ENCODE measurements around the gene RAF1. TPM values are rescaled to one million over a fixed set of nuclear protein-coding genes. Genes with fewer than 3 reads are reported as not detected.
A peak's percentile ranks its signal among the peaks of the same experiment; 100 is the strongest.
"Not testable (repeated sequence)": the region's sequence is repeated elsewhere in the genome, so short reads cannot be mapped to it uniquely, and the experiment has no call there.

The RAF1 gene
- total and polyA plus RNA-seq, 5 donors from 2014 or later, result 54.1 to 133 (median 68.8) TPM

DNA sequence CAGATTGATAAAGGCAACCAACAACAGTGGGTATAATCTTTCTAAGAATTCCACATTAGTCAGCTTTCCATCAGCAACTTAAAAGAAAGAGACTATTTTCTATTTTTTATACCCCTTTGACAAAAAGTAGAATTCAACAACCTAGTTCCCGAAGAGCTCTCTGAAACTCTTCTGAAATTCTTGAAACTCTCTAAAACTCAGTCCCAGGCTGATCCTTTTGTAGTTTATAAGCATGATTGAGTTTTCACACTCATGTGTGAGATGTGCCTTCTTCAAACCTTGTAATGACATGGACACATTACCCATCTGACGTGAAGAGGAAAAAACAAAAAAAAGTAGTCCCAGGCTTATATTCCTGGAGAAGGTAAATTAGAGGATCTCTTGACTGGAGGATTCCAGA lies 31.4 kb downstream of the RAF1 start:
- Mint-ChIP-seq H3K27me3 (no peaks in the 10 kb centered on the region), H3K4me1 (peaks cover 28 to 71% (median 36%) of the 10 kb centered on the region in 4 donors), H3K36me3 (peaks cover 19% of the 10 kb centered on the region), H3K9me3 (no peaks in the 10 kb centered on the region), H3K27ac (peak overlapping the region; percentile 23 to 73 (median 66)), H3K4me3 (peak overlapping the region in 1 of 4 donors; percentile 15)
- H3K27me3 ChIP-seq (ENCODE audit: control insufficient read depth, insufficient read depth, low read length), result no peaks in the 10 kb centered on the region
- no peak overlapping the region for H3K4me3 ChIP-seq (ENCODE audit: low read depth, low read length)
- H3K36me3 ChIP-seq (ENCODE audit: control insufficient read depth, insufficient read depth, low read length), result no peaks in the 10 kb centered on the region
- H3K9me3 ChIP-seq (ENCODE audit: control insufficient read depth in 2 of 2, low read length in 2 of 2), result no peaks in the 10 kb centered on the region
- DNase-seq (no peak), ATAC-seq (ENCODE audit: low read depth in 2 of 2) (no peak)
- H3K27ac ChIP-seq (ENCODE audit: insufficient read depth, low read length, poor library complexity, severe bottlenecking), result no peak overlapping the region
- H3K4me1 ChIP-seq (ENCODE audit: control insufficient read depth, insufficient read depth, low read length, poor library complexity, severe bottlenecking), result peaks cover 17% of the 10 kb centered on the region

DNA sequence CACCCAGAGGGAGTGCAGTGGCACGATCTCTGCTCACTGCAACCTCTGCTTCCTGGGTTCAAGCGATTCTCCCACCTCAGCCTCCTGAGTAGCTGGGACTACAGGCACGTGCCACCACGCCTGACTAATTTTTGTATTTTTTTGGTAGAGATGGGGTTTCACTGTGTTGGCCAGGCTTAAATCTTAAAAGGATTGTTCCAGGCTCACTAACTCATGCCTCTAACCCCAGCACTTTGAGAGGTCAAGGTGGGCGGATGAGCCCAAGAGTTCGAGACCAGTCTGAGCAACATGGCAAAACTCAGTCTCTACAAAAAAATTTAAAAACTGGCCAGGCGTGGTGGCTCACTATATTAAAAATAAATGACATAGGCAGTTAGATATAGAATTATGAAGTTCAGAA lies 33.1 kb downstream of the RAF1 start:
- DNase-seq; H3K27ac ChIP-seq (ENCODE audit: insufficient read depth, low read length, poor library complexity, severe bottlenecking); H3K27me3 Mint-ChIP-seq; H3K36me3 ChIP-seq (ENCODE audit: control insufficient read depth, insufficient read depth, low read length); H3K4me3 Mint-ChIP-seq; H3K27me3 ChIP-seq (ENCODE audit: control insufficient read depth, insufficient read depth, low read length); ATAC-seq (ENCODE audit: low read depth in 2 of 2); H3K4me3 ChIP-seq (ENCODE audit: low read depth, low read length); H3K9me3 ChIP-seq (ENCODE audit: control insufficient read depth in 2 of 2, low read length in 2 of 2); H3K9me3 Mint-ChIP-seq: not testable (repeated sequence)
- peaks cover 29 to 70% (median 41%) of the 10 kb centered on the region in 4 donors for H3K4me1 Mint-ChIP-seq
- H3K36me3 Mint-ChIP-seq, result peaks cover 11% of the 10 kb centered on the region
- peaks cover 27% of the 10 kb centered on the region for H3K4me1 ChIP-seq (ENCODE audit: control insufficient read depth, insufficient read depth, low read length, poor library complexity, severe bottlenecking)
- peak overlapping the region in 1 of 3 donors; percentile 52 for H3K27ac Mint-ChIP-seq

- Mint-ChIP-seq H3K27me3 (no peaks in the 10 kb centered on the region), H3K4me3 (no peak overlapping the region), H3K36me3 (peaks cover 11% of the 10 kb centered on the region), H3K27ac (peak overlapping the region in 2 of 3 donors; percentile 52 to 84), H3K4me1 (peaks cover 34 to 75% (median 46%) of the 10 kb centered on the region in 4 donors), H3K9me3 (no peaks in the 10 kb centered on the region)
- DNase-seq (no peak), ATAC-seq (ENCODE audit: low read depth in 2 of 2) (no peak)
- no peaks in the 10 kb centered on the region for H3K36me3 ChIP-seq (ENCODE audit: control insufficient read depth, insufficient read depth, low read length)
- H3K27me3 ChIP-seq (ENCODE audit: control insufficient read depth, insufficient read depth, low read length), result no peaks in the 10 kb centered on the region
- H3K27ac ChIP-seq (ENCODE audit: insufficient read depth, low read length, poor library complexity, severe bottlenecking), result no peak overlapping the region
- H3K4me3 ChIP-seq (ENCODE audit: low read depth, low read length), result no peak overlapping the region
- H3K4me1 ChIP-seq (ENCODE audit: control insufficient read depth, insufficient read depth, low read length, poor library complexity, severe bottlenecking), result peaks cover 33% of the 10 kb centered on the region
- H3K9me3 ChIP-seq (ENCODE audit: control insufficient read depth in 2 of 2, low read length in 2 of 2), result no peaks in the 10 kb centered on the region
Measured at GRCh38 chr3:12630292-12630691, 33.6 kb downstream of the RAF1 start.

DNA sequence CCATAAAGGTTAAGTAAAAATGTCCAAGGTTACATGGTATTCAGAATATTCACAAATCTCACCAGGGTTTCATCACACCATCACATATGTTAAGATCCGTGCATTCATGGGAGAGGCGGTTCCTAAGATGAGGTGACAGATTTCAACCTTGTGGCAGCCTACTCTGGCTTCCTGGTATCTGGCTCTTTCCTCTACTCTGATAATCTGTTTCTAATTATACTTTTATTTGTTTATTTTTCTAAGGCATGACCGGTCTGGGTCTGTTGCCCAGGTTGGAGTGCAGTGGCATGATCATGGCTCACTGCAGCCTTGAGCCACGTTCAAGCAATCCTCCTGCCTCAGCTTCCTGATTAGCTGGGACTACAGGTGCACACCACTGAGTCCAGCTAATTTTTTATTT lies 34.4 kb downstream of the RAF1 start:
- peaks cover 37 to 76% (median 47%) of the 10 kb centered on the region in 4 donors for H3K4me1 Mint-ChIP-seq
- no peaks in the 10 kb centered on the region for H3K27me3 ChIP-seq (ENCODE audit: control insufficient read depth, insufficient read depth, low read length)
- H3K27ac ChIP-seq (ENCODE audit: insufficient read depth, low read length, poor library complexity, severe bottlenecking), result no peak overlapping the region
- no peaks in the 10 kb centered on the region for H3K9me3 ChIP-seq (ENCODE audit: control insufficient read depth in 2 of 2, low read length in 2 of 2)
- peak overlapping the region in 2 of 4 donors; percentile 3 to 7 for H3K4me3 Mint-ChIP-seq
- H3K27me3 Mint-ChIP-seq, result no peaks in the 10 kb centered on the region
- H3K27ac Mint-ChIP-seq, result no peak overlapping the region
- no peak overlapping the region for H3K4me3 ChIP-seq (ENCODE audit: low read depth, low read length)
- peaks cover 36% of the 10 kb centered on the region for H3K4me1 ChIP-seq (ENCODE audit: control insufficient read depth, insufficient read depth, low read length, poor library complexity, severe bottlenecking)
- H3K36me3 Mint-ChIP-seq, result peaks cover 11% of the 10 kb centered on the region
- H3K36me3 ChIP-seq (ENCODE audit: control insufficient read depth, insufficient read depth, low read length), result no peaks in the 10 kb centered on the region
- DNase-seq (no peak), ATAC-seq (ENCODE audit: low read depth in 2 of 2) (no peak)
- no peaks in the 10 kb centered on the region for H3K9me3 Mint-ChIP-seq

- ATAC-seq (ENCODE audit: low read depth in 2 of 2) (no peak), DNase-seq (no peak)
- H3K4me1 Mint-ChIP-seq, result peaks cover 41 to 80% (median 48%) of the 10 kb centered on the region in 4 donors
- Histone ChIP-seq H3K9me3 (ENCODE audit: control insufficient read depth in 2 of 2, low read length in 2 of 2) (no peaks in the 10 kb centered on the region), H3K36me3 (ENCODE audit: control insufficient read depth, insufficient read depth, low read length) (no peaks in the 10 kb centered on the region), H3K27me3 (ENCODE audit: control insufficient read depth, insufficient read depth, low read length) (no peaks in the 10 kb centered on the region), H3K27ac (ENCODE audit: insufficient read depth, low read length, poor library complexity, severe bottlenecking) (no peak overlapping the region), H3K4me3 (ENCODE audit: low read depth, low read length) (no peak overlapping the region), H3K4me1 (ENCODE audit: control insufficient read depth, insufficient read depth, low read length, poor library complexity, severe bottlenecking) (peaks cover 36% of the 10 kb centered on the region)
- no peaks in the 10 kb centered on the region for H3K9me3 Mint-ChIP-seq
- H3K27ac Mint-ChIP-seq, result no peak overlapping the region
- H3K4me3 Mint-ChIP-seq, result no peak overlapping the region
- H3K27me3 Mint-ChIP-seq, result no peaks in the 10 kb centered on the region
- peaks cover 12% of the 10 kb centered on the region for H3K36me3 Mint-ChIP-seq
Measured at GRCh38 chr3:12628813-12629212, 35.1 kb downstream of the RAF1 start.

GRCh38 chr3:12627370-12627769 lies 36.5 kb downstream of the RAF1 start:
- peaks cover 40 to 81% (median 47%) of the 10 kb centered on the region in 4 donors for H3K4me1 Mint-ChIP-seq
- ATAC-seq (ENCODE audit: low read depth in 2 of 2) (no peak), DNase-seq (no peak)
- H3K27ac Mint-ChIP-seq, result peak overlapping the region in 1 of 3 donors; percentile 79
- H3K27ac ChIP-seq (ENCODE audit: insufficient read depth, low read length, poor library complexity, severe bottlenecking), result peak overlapping the region; percentile 24
- peaks cover 5% of the 10 kb centered on the region for H3K36me3 Mint-ChIP-seq
- H3K27me3 ChIP-seq (ENCODE audit: control insufficient read depth, insufficient read depth, low read length), result no peaks in the 10 kb centered on the region
- H3K4me3 ChIP-seq (ENCODE audit: low read depth, low read length), result no peak overlapping the region
- peak overlapping the region in 3 of 4 donors; percentile 13 to 72 (median 17) for H3K4me3 Mint-ChIP-seq
- H3K9me3 ChIP-seq (ENCODE audit: control insufficient read depth in 2 of 2, low read length in 2 of 2), result no peaks in the 10 kb centered on the region
- H3K27me3 Mint-ChIP-seq, result no peaks in the 10 kb centered on the region
- no peaks in the 10 kb centered on the region for H3K9me3 Mint-ChIP-seq
- H3K4me1 ChIP-seq (ENCODE audit: control insufficient read depth, insufficient read depth, low read length, poor library complexity, severe bottlenecking), result peaks cover 41% of the 10 kb centered on the region
- no peaks in the 10 kb centered on the region for H3K36me3 ChIP-seq (ENCODE audit: control insufficient read depth, insufficient read depth, low read length)

DNA sequence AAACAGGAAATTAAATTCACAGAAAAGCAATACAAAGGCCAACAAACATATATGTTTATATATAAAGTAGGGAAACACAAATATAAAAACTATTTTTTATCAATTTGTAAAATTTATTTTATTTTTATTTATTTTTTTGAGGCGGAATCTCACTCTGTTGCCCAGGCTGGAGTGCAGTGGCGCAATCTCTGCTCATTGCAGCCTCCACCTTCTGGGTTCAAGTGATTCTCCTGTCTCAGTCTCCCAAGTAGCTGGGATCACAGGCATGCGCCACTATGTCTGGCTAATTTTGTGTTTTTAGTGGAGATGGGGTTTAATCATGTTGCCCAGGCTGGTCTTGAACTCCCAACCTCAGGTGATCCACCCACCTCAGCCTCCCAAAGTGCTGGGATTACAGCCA lies 39.0 kb downstream of the RAF1 start:
- not testable (repeated sequence) for DNase-seq; H3K27me3 ChIP-seq (ENCODE audit: control insufficient read depth, insufficient read depth, low read length); H3K27ac ChIP-seq (ENCODE audit: insufficient read depth, low read length, poor library complexity, severe bottlenecking); ATAC-seq (ENCODE audit: low read depth in 2 of 2); H3K9me3 ChIP-seq (ENCODE audit: control insufficient read depth in 2 of 2, low read length in 2 of 2); H3K36me3 Mint-ChIP-seq; H3K27me3 Mint-ChIP-seq; H3K9me3 Mint-ChIP-seq; H3K36me3 ChIP-seq (ENCODE audit: control insufficient read depth, insufficient read depth, low read length)
- H3K4me1 Mint-ChIP-seq, result peaks cover 41 to 80% (median 55%) of the 10 kb centered on the region in 4 donors
- H3K4me3 Mint-ChIP-seq, result peak overlapping the region; percentile 22 to 88 (median 76)
- H3K27ac Mint-ChIP-seq, result peak overlapping the region; percentile 80 to 95 (median 94)
- Histone ChIP-seq H3K4me1 (ENCODE audit: control insufficient read depth, insufficient read depth, low read length, poor library complexity, severe bottlenecking) (peaks cover 29% of the 10 kb centered on the region), H3K4me3 (ENCODE audit: low read depth, low read length) (peak overlapping the region; percentile 77)

- DNase-seq, result no peak
- ATAC-seq (ENCODE audit: low read depth in 2 of 2), result no peak
- Mint-ChIP-seq H3K4me1 (peaks cover 35 to 74% (median 50%) of the 10 kb centered on the region in 4 donors), H3K9me3 (no peaks in the 10 kb centered on the region), H3K4me3 (peak overlapping the region in 1 of 4 donors; percentile 32), H3K27me3 (no peaks in the 10 kb centered on the region), H3K27ac (peak overlapping the region in 2 of 3 donors; percentile 63 to 72), H3K36me3 (peaks cover 3% of the 10 kb centered on the region)
- Histone ChIP-seq H3K27me3 (ENCODE audit: control insufficient read depth, insufficient read depth, low read length) (no peaks in the 10 kb centered on the region), H3K36me3 (ENCODE audit: control insufficient read depth, insufficient read depth, low read length) (no peaks in the 10 kb centered on the region), H3K9me3 (ENCODE audit: control insufficient read depth in 2 of 2, low read length in 2 of 2) (no peaks in the 10 kb centered on the region), H3K4me1 (ENCODE audit: control insufficient read depth, insufficient read depth, low read length, poor library complexity, severe bottlenecking) (peaks cover 29% of the 10 kb centered on the region), H3K27ac (ENCODE audit: insufficient read depth, low read length, poor library complexity, severe bottlenecking) (no peak overlapping the region), H3K4me3 (ENCODE audit: low read depth, low read length) (peak overlapping the region; percentile 7)
Measured at GRCh38 chr3:12624056-12624455, 39.9 kb downstream of the RAF1 start.

All from CD4-positive, CD25-positive, alpha-beta regulatory T cell (primary cell).